Loucy (cell line): Measurements from ENCODE around the gene OGFR.
"Not testable (repeated sequence)": the region's sequence is repeated elsewhere in the genome, so short reads cannot be mapped to it uniquely, and the experiment has no call there.

Source experiments
- H2AFZ ChIP-seq: fragments of 200-600 bp; sonication (generic); 2 replicates; pipeline ENCODE4 v1.6.0; 2016; ENCODE audit warnings: antibody characterized with exemption, mild to moderate bottlenecking, low read length, moderate library complexity
- H3F3A ChIP-seq: fragments of 200-600 bp; 2 replicates; pipeline ENCODE4 v1.6.0; 2016; ENCODE audit warnings: antibody characterized with exemption, low read depth, mild to moderate bottlenecking
- H3K27me3 ChIP-seq: fragments of 200-600 bp; sonication (generic); 2 replicates; pipeline ENCODE4 v1.6.1; 2014; ENCODE audit warnings: low read length, mild to moderate bottlenecking; ENCODE audit not compliant: insufficient read depth, poor library complexity, severe bottlenecking
- H3K36me3 ChIP-seq: fragments of 200-600 bp; sonication (generic); 2 replicates; pipeline ENCODE4 v1.6.1; 2016; ENCODE audit warnings: low read length; ENCODE audit not compliant: insufficient read depth
- H3K4me1 ChIP-seq: fragments of 200-600 bp; sonication (generic); 2 replicates; pipeline ENCODE4 v1.5.1; 2014; ENCODE audit warnings: low read length, mild to moderate bottlenecking; ENCODE audit not compliant: insufficient read depth, poor library complexity, severe bottlenecking
- H3K4me2 ChIP-seq: fragments of 200-600 bp; sonication (generic); 2 replicates; pipeline ENCODE4 v1.6.0; 2014; ENCODE audit warnings: antibody characterized with exemption, low read length, low read depth, mild to moderate bottlenecking; ENCODE audit not compliant: poor library complexity, severe bottlenecking
- H3K4me3 ChIP-seq: fragments of 200-600 bp; sonication (generic); 2 replicates; pipeline ENCODE4 v1.5.1; 2014; ENCODE audit warnings: low read length, mild to moderate bottlenecking, mixed read lengths; ENCODE audit not compliant: poor library complexity, severe bottlenecking
- H3K79me2 ChIP-seq: fragments of 200-600 bp; sonication (generic); 2 replicates; pipeline ENCODE4 v1.6.1; 2014; ENCODE audit warnings: low read length; ENCODE audit not compliant: insufficient read depth
- H3K9ac ChIP-seq: fragments of 200-600 bp; sonication (generic); 2 replicates; pipeline ENCODE4 v1.6.0; 2014; ENCODE audit warnings: mild to moderate bottlenecking, low read depth, low read length, moderate library complexity; ENCODE audit not compliant: poor library complexity, severe bottlenecking
- H3K9me2 ChIP-seq: fragments of 200-600 bp; sonication (generic); replicated peaks from 2 replicates; pipeline ENCODE4 v1.6.1; 2016; ENCODE audit warnings: low read depth, low read length, mixed read lengths
- H3K9me3 ChIP-seq: fragments of 200-600 bp; sonication (generic); 2 replicates; pipeline ENCODE4 v1.6.1; 2014; ENCODE audit warnings: mild to moderate bottlenecking, antibody characterized with exemption, low read length, low read depth; ENCODE audit not compliant: insufficient read depth
- H4K20me1 ChIP-seq: fragments of 200-600 bp; sonication (generic); 2 replicates; pipeline ENCODE4 v1.6.0; 2014; ENCODE audit warnings: antibody characterized with exemption, low read length, mild to moderate bottlenecking; ENCODE audit not compliant: insufficient read depth, poor library complexity, severe bottlenecking
- CTCF ChIP-seq: fragments of 200-600 bp; sonication (generic); conservative IDR thresholded peaks from 2 replicates; pipeline ENCODE4 v1.5.1; 2014; ENCODE audit warnings: mild to moderate bottlenecking, antibody characterized with exemption, low read length
- EZH2phosphoT487 ChIP-seq: fragments of 200-600 bp; IDR thresholded peaks from 2 replicates; pipeline ENCODE4 v1.6.1; 2018; ENCODE audit warnings: antibody characterized with exemption, mild to moderate bottlenecking, moderate library complexity, borderline replicate concordance

OGFR gene

GRCh38 chr20:62844182-62844581, 39.5 kb downstream of the OGFR start:
- TF ChIP-seq EZH2phosphoT487 (no peak), CTCF (no peak)
- no peaks in the 10 kb centered on the region for H3K9me3 ChIP-seq
- no peak overlapping the region for H2AFZ ChIP-seq
- no peak overlapping the region for H3K4me3 ChIP-seq
- no peaks in the 10 kb centered on the region for H3K79me2 ChIP-seq
- no peak overlapping the region for H3K9ac ChIP-seq
- no peaks in the 10 kb centered on the region for H3K4me1 ChIP-seq
- H4K20me1 ChIP-seq: no peaks in the 10 kb centered on the region
- H3K9me2 ChIP-seq: no peaks in the 10 kb centered on the region
- peaks cover 11% of the 10 kb centered on the region; the same call in 1 of the 2 replicates for H3K36me3 ChIP-seq
- H3K27me3 ChIP-seq: no peaks in the 10 kb centered on the region
- no peaks in the 10 kb centered on the region for H3F3A ChIP-seq
- no peak overlapping the region for H3K4me2 ChIP-seq

- Histone ChIP-seq H3F3A (no peaks in the 10 kb centered on the region), H3K79me2 (peaks cover under 1% of the 10 kb centered on the region; the same call in 1 of the 2 replicates), H3K4me2 (no peak overlapping the region), H2AFZ (no peak overlapping the region), H3K9ac (no peak overlapping the region), H3K9me2 (no peaks in the 10 kb centered on the region), H3K4me3 (no peak overlapping the region), H4K20me1 (no peaks in the 10 kb centered on the region), H3K4me1 (no peaks in the 10 kb centered on the region), H3K27me3 (no peaks in the 10 kb centered on the region), H3K36me3 (peaks cover 11% of the 10 kb centered on the region; the same call in 1 of the 2 replicates), H3K9me3 (no peaks in the 10 kb centered on the region)
- no peak for TF ChIP-seq EZH2phosphoT487
- no peak for TF ChIP-seq CTCF
These were observed 41.0 kb downstream of the OGFR start for GRCh38 chr20:62845416-62846160.

GRCh38 chr20:62846166-62846890, 41.7 kb downstream of the OGFR start:
- H3K9ac ChIP-seq: no peak overlapping the region
- no peaks in the 10 kb centered on the region for H3K9me3 ChIP-seq
- no peak overlapping the region for H2AFZ ChIP-seq
- H4K20me1 ChIP-seq: no peaks in the 10 kb centered on the region
- peaks cover 11% of the 10 kb centered on the region; the same call in 1 of the 2 replicates for H3K36me3 ChIP-seq
- H3F3A ChIP-seq: no peaks in the 10 kb centered on the region
- H3K27me3 ChIP-seq: no peaks in the 10 kb centered on the region
- TF ChIP-seq EZH2phosphoT487 (no peak), CTCF (no peak)
- H3K79me2 ChIP-seq: peaks cover 5% of the 10 kb centered on the region; the same call in 1 of the 2 replicates
- H3K4me3 ChIP-seq: no peak overlapping the region
- H3K4me1 ChIP-seq: no peaks in the 10 kb centered on the region
- H3K4me2 ChIP-seq: no peak overlapping the region
- H3K9me2 ChIP-seq: no peaks in the 10 kb centered on the region

GRCh38 chr20:62848917-62849316, 44.3 kb downstream of the OGFR start:
- peaks cover 18% of the 10 kb centered on the region; the same call in 1 of the 2 replicates for H3K36me3 ChIP-seq
- not testable (repeated sequence) for H3K9me3 ChIP-seq, H3K9ac ChIP-seq, H3K27me3 ChIP-seq, H3K4me1 ChIP-seq, H4K20me1 ChIP-seq, H3F3A ChIP-seq, H3K9me2 ChIP-seq, H2AFZ ChIP-seq, H3K4me2 ChIP-seq, H3K4me3 ChIP-seq
- H3K79me2 ChIP-seq: peaks cover 20% of the 10 kb centered on the region; the same call in 1 of the 2 replicates
